Measurements from ENCODE around the gene ZNF263. TPM values are rescaled to one million over a fixed set of nuclear protein-coding genes. Genes with fewer than 3 reads are reported as not detected.

Gene ZNF263
- total RNA-seq, 2 donors from 2014 or later: 25.3 to 31.6 TPM

GRCh38 chr16:3317315-3317999, 34.2 kb downstream of the ZNF263 start:
- H3K9me3 Mint-ChIP-seq: peaks cover 94% of the 10 kb centered on the region
- H3K36me3 Mint-ChIP-seq (ENCODE audit: low read depth): peaks cover 69% of the 10 kb centered on the region
- H3K4me1 Mint-ChIP-seq: no peaks in the 10 kb centered on the region
- Histone ChIP-seq H3K27ac (ENCODE audit: low read depth, low read length) (no peak overlapping the region), H3K4me3 (ENCODE audit: low read length) (peak overlapping the region; percentile 67), H3K9ac (ENCODE audit: extremely low read depth, low read length, poor library complexity, severe bottlenecking) (no peak overlapping the region), H3K36me3 (ENCODE audit: control insufficient read depth, insufficient read depth, low read length) (peaks cover 63% of the 10 kb centered on the region), H3K27me3 (ENCODE audit: control insufficient read depth, insufficient read depth, low read length, poor library complexity, severe bottlenecking) (no peaks in the 10 kb centered on the region), H3K9me3 (ENCODE audit: control insufficient read depth, low read length) (peaks cover 76% of the 10 kb centered on the region), H3K4me1 (ENCODE audit: control insufficient read depth, insufficient read depth, low read length) (no peaks in the 10 kb centered on the region)
- 99 to 100% methylated on average over 3 of the region's 3 CpGs for WGBS, 2 experiments (ENCODE audit: insufficient coverage in 1 of 2, insufficient read length in 1 of 2)
- no peak for DNase-seq
- peaks cover 8% of the 10 kb centered on the region for H3K27me3 Mint-ChIP-seq (ENCODE audit: insufficient read depth)
- TF ChIP-seq CTCF (conservative IDR thresholded peaks at IDR 0.05): no peak
- no peak overlapping the region for H3K4me3 Mint-ChIP-seq
- no peak overlapping the region for H3K27ac Mint-ChIP-seq

GRCh38 chr16:3321816-3322215, 38.5 kb downstream of the ZNF263 start:
- no peak for TF ChIP-seq CTCF (conservative IDR thresholded peaks at IDR 0.05)
- peaks cover 26% of the 10 kb centered on the region for H3K36me3 Mint-ChIP-seq (ENCODE audit: low read depth)
- H3K27me3 Mint-ChIP-seq (ENCODE audit: insufficient read depth): peaks cover 14% of the 10 kb centered on the region
- H3K27ac Mint-ChIP-seq: no peak overlapping the region
- WGBS, 2 experiments (ENCODE audit: insufficient coverage in 1 of 2, insufficient read length in 1 of 2): 44 to 58% methylated on average over 2 of the region's 2 CpGs
- Histone ChIP-seq H3K9me3 (ENCODE audit: control insufficient read depth, low read length) (peaks cover 32% of the 10 kb centered on the region), H3K4me3 (ENCODE audit: low read length) (no peak overlapping the region), H3K27ac (ENCODE audit: low read depth, low read length) (no peak overlapping the region), H3K27me3 (ENCODE audit: control insufficient read depth, insufficient read depth, low read length, poor library complexity, severe bottlenecking) (no peaks in the 10 kb centered on the region), H3K4me1 (ENCODE audit: control insufficient read depth, insufficient read depth, low read length) (no peaks in the 10 kb centered on the region), H3K36me3 (ENCODE audit: control insufficient read depth, insufficient read depth, low read length) (peaks cover 21% of the 10 kb centered on the region), H3K9ac (ENCODE audit: extremely low read depth, low read length, poor library complexity, severe bottlenecking) (no peak overlapping the region)
- H3K4me1 Mint-ChIP-seq: no peaks in the 10 kb centered on the region
- no peak for DNase-seq
- no peak overlapping the region for H3K4me3 Mint-ChIP-seq
- H3K9me3 Mint-ChIP-seq: peaks cover 65% of the 10 kb centered on the region

- no peak overlapping the region for H3K27ac Mint-ChIP-seq
- no peaks in the 10 kb centered on the region for H3K36me3 Mint-ChIP-seq (ENCODE audit: low read depth)
- H3K4me3 Mint-ChIP-seq: no peak overlapping the region
- 85 to 86% methylated on average over 4 of the region's 4 CpGs for WGBS, 2 experiments (ENCODE audit: insufficient coverage in 1 of 2, insufficient read length in 1 of 2)
- Histone ChIP-seq H3K27ac (ENCODE audit: low read depth, low read length) (no peak overlapping the region), H3K36me3 (ENCODE audit: control insufficient read depth, insufficient read depth, low read length) (no peaks in the 10 kb centered on the region), H3K9me3 (ENCODE audit: control insufficient read depth, low read length) (no peaks in the 10 kb centered on the region), H3K9ac (ENCODE audit: extremely low read depth, low read length, poor library complexity, severe bottlenecking) (no peak overlapping the region), H3K4me1 (ENCODE audit: control insufficient read depth, insufficient read depth, low read length) (no peaks in the 10 kb centered on the region), H3K4me3 (ENCODE audit: low read length) (no peak overlapping the region), H3K27me3 (ENCODE audit: control insufficient read depth, insufficient read depth, low read length, poor library complexity, severe bottlenecking) (no peaks in the 10 kb centered on the region)
- H3K4me1 Mint-ChIP-seq: no peaks in the 10 kb centered on the region
- peaks cover 18% of the 10 kb centered on the region for H3K9me3 Mint-ChIP-seq
- DNase-seq: no peak
- H3K27me3 Mint-ChIP-seq (ENCODE audit: insufficient read depth): peaks cover 9% of the 10 kb centered on the region
- TF ChIP-seq CTCF (conservative IDR thresholded peaks at IDR 0.05): no peak
Observed at GRCh38 chr16:3327514-3327913, 44.2 kb downstream of the ZNF263 start.

All from endodermal cell (in vitro differentiated cells).